GM19324 (cell line): ENCODE results near the gene TENT5A.
"Not testable (repeated sequence)": the region's sequence is repeated elsewhere in the genome, so short reads cannot be mapped to it uniquely, and the experiment has no call there.

Experiments used
- ATAC-seq: cut with Tn5 transposase; IDR thresholded peaks from one replicate; pipeline ENCODE4 v1.9.1; 2021; ENCODE audit warnings: mild to moderate bottlenecking, moderate library complexity; ENCODE audit not compliant: unreplicated experiment, low FRiP score

The TENT5A gene

DNA sequence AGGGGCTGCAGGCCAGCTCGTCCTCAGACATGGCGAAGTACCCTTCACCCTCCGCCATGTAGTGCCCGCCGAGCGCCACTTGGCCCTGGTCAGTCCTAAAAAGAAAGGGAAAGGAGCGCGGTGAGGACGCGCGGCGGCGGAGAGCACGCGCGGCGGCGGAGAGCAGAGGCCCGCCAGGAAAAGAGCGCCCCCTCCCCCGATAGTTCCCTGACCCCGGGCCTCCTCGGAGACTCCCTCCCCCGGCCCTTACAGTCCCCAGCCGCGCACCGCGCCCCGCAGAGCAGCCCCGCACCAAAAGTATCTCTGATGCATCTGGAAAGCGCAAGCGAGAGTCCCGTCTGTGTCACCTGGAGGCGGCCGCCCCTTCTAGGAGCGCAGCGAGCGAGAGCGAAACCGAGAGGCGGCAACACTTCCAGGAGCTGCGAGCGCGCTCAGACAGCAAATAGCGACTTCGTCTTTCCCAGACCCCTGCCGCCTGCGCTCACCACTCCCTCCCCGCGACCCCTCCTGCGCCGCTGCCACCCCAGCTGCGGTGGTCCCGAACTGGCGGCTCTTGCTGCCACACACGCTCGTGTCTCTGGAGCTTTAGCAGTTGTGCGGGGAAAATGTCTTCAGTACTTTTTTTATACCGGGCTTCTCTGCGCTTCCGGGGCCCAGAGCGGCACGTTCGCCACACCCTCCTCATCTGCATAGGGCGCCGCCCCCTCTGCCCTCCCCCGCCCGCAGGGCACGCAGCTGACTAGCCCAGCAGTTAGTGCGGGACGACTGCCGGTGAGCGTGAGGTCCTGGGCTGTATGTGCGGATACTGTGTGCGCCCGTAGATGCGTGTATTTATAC is at the start of gene TENT5A:
Gene TENT5A (minus strand): TSS at position 598 of the 837 bp plus-strand sequence. CDS start 540 bp downstream, at position 58.
- ATAC-seq, result peak; percentile 68

GRCh38 chr6:81801489-81801888 is 49.0 kb upstream of the TENT5A start:
- ATAC-seq, result no peak

GRCh38 chr6:81800666-81801065 is 48.2 kb upstream of the TENT5A start:
- ATAC-seq, result no peak

DNA sequence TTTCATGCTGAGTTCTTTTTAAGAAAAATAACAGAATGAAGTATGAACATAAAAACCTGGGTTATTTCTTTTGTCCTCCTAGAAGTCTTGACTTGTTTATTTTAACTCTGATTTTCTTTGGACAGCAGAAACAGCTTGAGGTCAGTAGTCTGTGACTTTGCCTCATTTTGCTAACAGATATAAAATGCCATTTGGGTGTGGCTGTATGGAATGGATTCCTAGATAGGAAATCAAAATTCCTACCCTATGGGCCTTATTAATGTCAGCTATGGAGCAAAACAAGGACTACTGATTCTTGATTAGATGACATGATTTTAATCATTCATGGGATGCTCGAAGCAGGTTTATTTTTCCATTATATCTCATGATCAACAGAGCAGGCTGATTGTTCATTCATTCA is 46.8 kb upstream of the TENT5A start:
- no peak for ATAC-seq

DNA sequence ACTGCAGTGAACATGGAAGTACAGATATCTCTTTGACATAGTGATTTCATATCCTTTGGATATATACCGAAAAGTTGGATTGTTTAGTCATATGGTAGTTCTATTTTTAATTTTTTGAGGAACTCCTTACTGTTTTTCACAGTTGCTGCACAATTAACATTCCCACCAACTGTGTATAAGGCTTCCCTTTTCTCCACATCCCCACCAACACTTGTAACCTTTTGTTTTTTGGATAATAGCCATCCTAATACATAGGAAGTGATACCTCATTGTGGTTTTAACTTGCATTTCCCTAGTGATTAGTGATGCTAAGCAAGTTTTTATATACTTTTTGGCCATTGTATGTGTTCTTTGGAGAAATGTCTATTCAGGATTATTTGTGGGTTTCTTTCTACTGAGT is 45.1 kb upstream of the TENT5A start:
- no peak for ATAC-seq

GRCh38 chr6:81795890-81796289 is 43.4 kb upstream of the TENT5A start:
- no peak for ATAC-seq

DNA sequence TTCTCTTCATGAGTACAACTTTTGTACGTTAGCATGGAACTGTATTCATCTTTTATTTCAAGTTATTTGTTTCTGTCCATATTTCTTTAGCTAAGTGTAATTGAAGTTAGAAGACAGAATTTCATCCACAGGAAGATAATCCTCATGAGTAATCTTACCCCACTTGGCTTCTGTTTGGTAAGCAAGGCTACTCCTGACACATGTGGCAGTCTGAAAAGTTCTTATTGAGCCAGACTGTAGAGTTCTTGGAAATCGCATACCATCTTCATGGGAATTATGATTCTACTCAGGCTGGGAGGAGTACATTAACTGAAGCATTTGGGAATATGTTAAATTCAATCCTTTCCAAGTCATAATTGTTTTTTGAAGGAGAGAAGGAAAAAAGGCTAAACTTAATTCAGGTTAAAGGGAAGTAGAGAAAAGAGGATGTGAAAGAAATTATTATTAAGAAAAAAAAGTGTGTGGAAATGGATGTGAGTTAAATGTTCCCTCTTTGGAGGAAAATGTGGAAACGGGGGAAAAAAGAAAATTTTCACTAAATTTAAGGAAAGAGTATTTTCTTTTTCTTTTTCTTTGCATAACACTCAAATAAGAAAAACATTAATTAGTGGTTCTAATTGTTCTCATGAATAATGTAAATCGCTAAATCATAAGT is 41.5 kb upstream of the TENT5A start:
- ATAC-seq, result no peak

- no peak for ATAC-seq
These were observed 40.3 kb upstream of the TENT5A start for GRCh38 chr6:81792826-81793225.

- ATAC-seq, result no peak
These were observed 39.3 kb upstream of the TENT5A start for GRCh38 chr6:81791756-81792155.

- ATAC-seq, result no peak
These were observed 37.6 kb upstream of the TENT5A start for GRCh38 chr6:81790034-81790433.

DNA sequence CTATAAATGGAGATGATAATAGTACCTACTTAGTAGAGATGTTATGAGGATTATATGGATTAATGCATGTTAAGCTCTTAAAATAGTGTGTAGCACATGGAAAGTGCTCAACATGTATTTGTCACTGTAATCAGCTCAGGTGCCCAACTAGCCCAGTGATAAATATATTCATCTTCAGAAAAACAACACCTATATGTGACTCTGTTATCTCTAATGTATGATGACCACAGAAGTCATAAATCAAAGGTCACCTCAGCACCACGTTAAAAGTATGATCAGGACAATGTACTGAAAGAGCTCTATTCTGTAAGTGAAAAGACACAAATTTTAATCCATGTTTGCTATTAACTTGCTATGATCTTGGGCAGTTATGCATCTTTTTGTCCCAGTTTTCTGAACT is 36.8 kb upstream of the TENT5A start:
- ATAC-seq, result no peak

DNA sequence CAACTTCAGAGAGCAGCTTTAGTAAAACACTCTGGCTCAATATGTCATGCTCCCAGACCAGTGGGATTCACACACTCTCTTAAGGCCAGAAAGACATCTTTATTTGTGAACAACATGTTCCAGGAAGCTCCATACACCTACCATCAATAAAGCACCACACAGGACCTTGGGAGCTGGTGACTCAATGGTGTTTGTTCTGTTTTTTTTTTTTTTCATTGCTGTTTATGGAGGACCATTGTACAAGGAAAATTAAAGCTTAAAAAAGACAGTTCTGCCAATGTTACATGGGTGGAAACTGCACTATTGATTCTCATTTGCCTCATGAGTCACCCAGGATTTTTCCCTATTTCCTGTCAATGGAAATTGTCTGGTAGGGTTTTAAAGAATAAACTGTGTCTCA is 36.3 kb upstream of the TENT5A start:
- no peak for ATAC-seq

GRCh38 chr6:81787313-81788068 is 35.0 kb upstream of the TENT5A start:
- no peak for ATAC-seq

DNA sequence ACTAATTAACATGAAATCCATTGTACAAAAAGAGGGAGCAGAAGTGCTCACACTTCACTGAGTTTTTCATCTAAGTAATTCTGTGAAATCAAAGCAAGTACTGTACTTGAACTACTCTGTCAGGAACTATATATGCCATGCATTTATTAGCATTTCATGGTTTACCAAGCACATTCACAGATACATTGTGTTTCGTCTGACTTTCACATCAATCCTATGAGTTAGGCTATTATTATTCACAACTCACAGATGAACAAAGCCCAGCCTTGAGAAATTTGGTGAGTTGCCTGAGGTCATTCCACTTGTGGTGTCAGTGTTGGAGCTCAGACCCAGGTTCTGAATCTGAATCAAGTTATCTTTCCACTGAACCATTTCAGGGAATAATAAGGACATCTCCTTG is 33.7 kb upstream of the TENT5A start:
- no peak for ATAC-seq

DNA sequence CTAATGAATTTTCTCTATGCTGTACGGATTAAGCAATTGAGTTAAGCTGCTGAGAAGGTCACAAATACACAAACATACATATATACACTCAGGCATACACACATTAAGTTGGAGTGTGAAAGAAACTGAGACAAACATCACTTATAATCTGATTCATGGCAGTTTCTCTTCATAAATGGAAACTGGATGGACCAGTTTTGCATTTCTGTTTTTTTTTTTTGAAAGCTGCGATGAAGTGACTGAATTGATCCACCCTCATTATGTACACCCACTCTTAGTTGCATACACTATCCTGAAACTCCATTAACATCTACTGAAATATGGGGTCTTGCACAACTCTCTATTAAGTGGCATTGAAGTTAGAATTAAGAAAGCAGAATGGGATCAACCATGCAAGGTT is 32.9 kb upstream of the TENT5A start:
- ATAC-seq, result no peak

DNA sequence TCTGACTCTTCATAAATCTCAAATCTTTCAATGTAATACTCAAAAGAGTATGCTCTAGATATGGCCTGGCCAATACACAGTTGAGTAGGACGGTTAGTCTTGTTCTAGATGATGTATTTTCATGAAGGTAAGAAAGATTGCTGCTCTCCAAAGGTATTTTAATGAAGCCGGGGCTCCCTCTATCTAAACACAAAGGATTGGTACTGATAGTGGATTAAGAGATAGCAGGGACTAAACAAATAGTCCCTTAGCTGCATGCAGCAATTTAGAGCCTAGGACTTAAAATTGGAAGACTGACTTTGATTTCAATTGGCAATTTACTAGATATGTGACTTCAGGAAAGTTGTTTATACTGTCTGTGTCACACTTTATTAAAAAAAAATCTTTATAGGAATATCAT is 31.4 kb upstream of the TENT5A start:
- ATAC-seq, result no peak

DNA sequence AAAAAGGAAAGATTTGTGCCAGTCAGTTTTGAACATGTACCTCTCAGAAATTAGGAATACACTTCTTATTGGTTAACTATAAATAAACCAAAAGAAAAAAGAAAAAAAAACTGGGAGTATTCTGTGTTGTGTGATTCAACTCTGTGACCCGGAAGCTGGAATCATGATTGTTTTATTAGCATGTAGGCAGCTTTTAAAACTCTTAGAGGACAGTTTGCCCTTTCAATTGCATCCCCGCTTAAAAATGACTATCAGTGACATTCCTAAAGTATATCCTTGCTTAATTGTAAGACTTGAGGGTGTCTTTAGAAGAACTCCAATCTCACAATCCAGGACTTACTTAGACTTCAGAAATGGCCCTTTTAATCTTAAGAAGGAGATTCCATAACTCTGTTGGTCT is 29.1 kb upstream of the TENT5A start:
- no peak for ATAC-seq

DNA sequence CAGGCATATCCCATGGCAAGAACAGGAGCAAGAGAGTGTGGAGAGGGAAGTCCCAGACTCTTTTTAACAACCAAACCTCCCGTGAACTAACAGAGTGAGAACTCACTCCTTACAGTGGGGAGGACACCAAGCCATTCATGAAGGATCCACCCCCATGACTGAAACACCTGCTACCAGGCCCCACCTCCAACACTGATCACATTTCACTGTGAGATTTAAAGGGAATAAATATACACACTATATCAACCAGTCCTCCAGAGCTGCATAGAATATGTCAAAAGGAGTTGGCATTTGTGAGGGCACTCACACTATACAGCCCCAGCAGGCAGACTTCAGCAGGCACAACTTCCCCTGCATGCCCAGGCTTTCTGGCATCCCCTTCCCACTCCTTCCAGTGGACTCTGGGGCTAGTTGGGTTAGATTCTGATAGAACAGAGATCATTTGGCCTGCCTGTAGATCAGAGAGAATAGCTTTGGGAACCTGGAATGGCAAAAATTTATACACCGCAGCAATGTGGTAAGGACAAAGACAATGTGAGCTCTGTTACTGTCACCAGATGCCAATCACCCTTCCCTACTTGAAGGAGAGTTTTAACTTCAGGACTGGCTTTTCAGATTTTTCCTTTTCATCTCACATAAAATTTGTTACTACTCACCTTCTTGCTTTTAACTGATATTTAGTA is 25.2 kb upstream of the TENT5A start:
- ATAC-seq, result no peak

DNA sequence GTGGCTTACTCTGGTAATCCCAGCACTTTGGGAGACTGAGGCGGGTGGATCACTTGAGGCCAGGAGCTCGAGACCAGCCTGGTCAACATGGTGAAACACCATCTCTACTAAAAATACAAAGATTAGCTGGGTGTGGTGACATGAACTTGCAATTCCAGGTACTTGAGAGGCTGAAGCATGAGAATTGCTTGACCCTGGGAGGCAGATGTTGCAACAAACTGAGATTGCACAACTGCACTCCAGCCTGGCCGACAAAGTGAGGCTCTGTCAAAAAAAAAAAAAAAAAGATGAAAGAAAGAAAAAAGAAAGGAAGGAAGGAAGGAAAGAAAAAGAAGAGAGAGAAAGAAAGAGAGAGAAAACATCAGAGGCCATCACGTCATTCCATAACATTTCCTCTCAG is 23.7 kb upstream of the TENT5A start:
- ATAC-seq, result not testable (repeated sequence)

GRCh38 chr6:81774542-81774941 is 22.1 kb upstream of the TENT5A start:
- ATAC-seq, result no peak

DNA sequence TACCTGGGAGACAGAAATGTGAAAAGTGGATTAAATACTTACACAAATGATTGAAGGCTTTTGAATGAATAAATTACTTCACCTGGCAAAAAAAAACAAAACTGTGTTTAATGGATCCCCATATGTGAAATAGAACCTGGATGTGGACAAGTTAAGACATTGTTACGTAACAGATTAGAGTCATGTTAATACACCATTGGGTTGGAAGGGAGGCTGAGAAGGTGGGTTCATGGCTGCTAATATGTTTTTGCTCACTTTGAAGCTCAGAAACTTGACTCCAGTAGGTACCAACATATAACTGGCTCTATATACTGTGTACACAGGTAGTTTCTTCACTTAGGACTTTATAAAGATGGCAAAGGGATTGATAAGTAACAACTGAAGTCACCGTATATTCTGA is 21.4 kb upstream of the TENT5A start:
- ATAC-seq, result no peak
